Measurements from ENCODE around the gene KCNQ5. TPM values are rescaled to one million over a fixed set of nuclear protein-coding genes. Genes with fewer than 3 reads are reported as not detected.

The KCNQ5 gene
- total and polyA plus RNA-seq, 8 donors: 1.7 to 4.5 (median 2.5) TPM

GRCh38 chr6:72784071-72784470 lies 162.2 kb downstream of the KCNQ5 start:
- Histone ChIP-seq H3K4me1 (peaks cover 0 to 5% of the 10 kb centered on the region in 2 donors), H3K9me3 (no peaks in the 10 kb centered on the region), H3K4me3 (no peak overlapping the region), H3K36me3 (no peaks in the 10 kb centered on the region), H3K27ac (peak overlapping the region in 1 of 2 donors; percentile 33), H3K27me3 (no peaks in the 10 kb centered on the region)
- no peak for DNase-seq
- no peak for ATAC-seq
- intact Hi-C loops (cut with DNase I): no loop called here
- no peak for TF ChIP-seq CTCF (IDR thresholded peaks at IDR 0.05)

GRCh38 chr6:72784581-72784980 lies 162.7 kb downstream of the KCNQ5 start:
- H3K27ac ChIP-seq: peak overlapping the region in 1 of 2 donors; percentile 33
- H3K9me3 ChIP-seq: no peaks in the 10 kb centered on the region
- no peaks in the 10 kb centered on the region for H3K27me3 ChIP-seq
- no peaks in the 10 kb centered on the region for H3K36me3 ChIP-seq
- H3K4me3 ChIP-seq: no peak overlapping the region
- intact Hi-C loops (cut with DNase I): no loop called here
- peaks cover 0 to 5% of the 10 kb centered on the region in 2 donors for H3K4me1 ChIP-seq
- ATAC-seq (no peak), DNase-seq (no peak)
- no peak for TF ChIP-seq CTCF (IDR thresholded peaks at IDR 0.05)

- no peaks in the 10 kb centered on the region for H3K36me3 ChIP-seq
- no peaks in the 10 kb centered on the region for H3K9me3 ChIP-seq
- ATAC-seq (peak; percentile 81), DNase-seq (peak in 3 of 4 donors; percentile 5 to 51 (median 11))
- peak overlapping the region in 1 of 2 donors; percentile 29 for H3K27ac ChIP-seq
- no peak for TF ChIP-seq CTCF (IDR thresholded peaks at IDR 0.05)
- H3K27me3 ChIP-seq: no peaks in the 10 kb centered on the region
- intact Hi-C loops (cut with DNase I): no loop called here
- no peak overlapping the region for H3K4me3 ChIP-seq
- H3K4me1 ChIP-seq: peaks cover 0 to 5% of the 10 kb centered on the region in 2 donors
Observed at GRCh38 chr6:72787391-72788031, 165.6 kb downstream of the KCNQ5 start.

- ATAC-seq (peak; percentile 73), DNase-seq (no peak)
- Histone ChIP-seq H3K27me3 (no peaks in the 10 kb centered on the region), H3K4me3 (no peak overlapping the region), H3K9me3 (no peaks in the 10 kb centered on the region), H3K4me1 (peaks cover 0 to 5% of the 10 kb centered on the region in 2 donors), H3K36me3 (no peaks in the 10 kb centered on the region), H3K27ac (peak overlapping the region in 1 of 2 donors; percentile 29)
- intact Hi-C loops (cut with DNase I): no loop called here
- TF ChIP-seq CTCF (IDR thresholded peaks at IDR 0.05): no peak
Observed at GRCh38 chr6:72788188-72788587, 166.3 kb downstream of the KCNQ5 start.

- no peak for TF ChIP-seq CTCF (IDR thresholded peaks at IDR 0.05)
- H3K27me3 ChIP-seq: no peaks in the 10 kb centered on the region
- intact Hi-C loops (cut with DNase I): no loop called here
- peaks cover 0 to 5% of the 10 kb centered on the region in 2 donors for H3K4me1 ChIP-seq
- H3K27ac ChIP-seq: no peak overlapping the region
- H3K4me3 ChIP-seq: no peak overlapping the region
- ATAC-seq: no peak
- DNase-seq: no peak
- no peaks in the 10 kb centered on the region for H3K9me3 ChIP-seq
- H3K36me3 ChIP-seq: no peaks in the 10 kb centered on the region
Observed at GRCh38 chr6:72789145-72789544, 167.3 kb downstream of the KCNQ5 start.

Data from left lung (tissue), 10 donors.